ENCODE data around the gene MYOCD.

GRCh38 chr17:12731839-12732238 lies 66.1 kb downstream of the MYOCD start:
- TF ChIP-seq MAX (IDR thresholded peaks at IDR 0.05) (no peak), CTCF (IDR thresholded peaks at IDR 0.05 in 2 of 3, conservative IDR thresholded peaks at IDR 0.05 in 1 of 3; ENCODE audit: borderline replicate concordance in 1 of 3, insufficient read depth in 1 of 3, low read depth in 2 of 3, low read length in 2 of 3) (no peak), ZBTB33 (IDR thresholded peaks at IDR 0.05; ENCODE audit: extremely low read depth, insufficient replicate concordance, low read length) (no peak), POLR2A (IDR thresholded peaks at IDR 0.05; ENCODE audit: borderline replicate concordance, extremely low read depth, insufficient read depth, insufficient read length) (no peak), EGR1 (IDR thresholded peaks at IDR 0.05; ENCODE audit: low read depth) (no peak), CEBPB (IDR thresholded peaks at IDR 0.05; ENCODE audit: low read depth) (no peak), REST (IDR thresholded peaks at IDR 0.05; ENCODE audit: low read depth) (no peak), SRF (IDR thresholded peaks at IDR 0.05; ENCODE audit: low read depth) (no peak), ATF3 (IDR thresholded peaks at IDR 0.05) (no peak)
